Uterus (tissue), 2 donors: ENCODE data around the gene NELL1.

Source experiments
- CTCF ChIP-seq, 4 experiments: fragments of 200-600 bp in 2 of 4; fragments of 450-650 bp in 2 of 4; sonication (generic) in 2 of 4; IDR thresholded peaks; one replicate each; pipeline ENCODE4 v1.5.1; 2016 to 2019; ENCODE audit warnings: antibody characterized with exemption in 4 of 4, mild to moderate bottlenecking in 2 of 4, moderate library complexity in 1 of 4
- POLR2A ChIP-seq, 2 donors: fragments of 450-650 bp; IDR thresholded peaks; one replicate each; pipeline ENCODE4 v1.6.1; 2016; ENCODE audit warnings: antibody characterized with exemption in 2 of 2, mild to moderate bottlenecking in 1 of 2, moderate library complexity in 1 of 2

GRCh38 chr11:21614961-21615360 is 945.6 kb downstream of the NELL1 start:
- TF ChIP-seq CTCF (IDR thresholded peaks at IDR 0.05) (no peak), POLR2A (IDR thresholded peaks at IDR 0.05) (no peak)
